Heart right ventricle (tissue), 16 donors: Measurements from ENCODE around the gene GPR180. TPM values are rescaled to one million over a fixed set of nuclear protein-coding genes. Genes with fewer than 3 reads are reported as not detected.

Source experiments
- ATAC-seq, 8 donors: fragments of 200-7000 bp; cut with Tn5 transposase; one replicate each; pipeline ENCODE4 v1.9.1; 2020; ENCODE audit warnings: mild to moderate bottlenecking in 8 of 8, moderate library complexity in 8 of 8, moderate number of reproducible peaks in 1 of 8
- DNase-seq, 2 donors: peaks; one replicate each; pipeline ENCODE4 v3.0.0-alpha.2; 2020
- H3K27ac ChIP-seq, 10 donors: fragments of 200-600 bp; sonication (generic) in 2 of 10; one replicate each; pipeline versions ENCODE4 v1.5.0 to v1.8.0; 2020 to 2022; ENCODE audit warnings: mild to moderate bottlenecking in 3 of 10
- H3K27me3 ChIP-seq, 7 donors: fragments of 200-600 bp; one replicate each; pipeline ENCODE4 v1.8.0; 2021 to 2022; ENCODE audit warnings: mild to moderate bottlenecking in 2 of 7
- H3K36me3 ChIP-seq, 9 donors: fragments of 200-600 bp; sonication (generic) in 1 of 9; one replicate each; pipeline versions ENCODE4 v1.5.0 to v1.8.0; 2020 to 2022; ENCODE audit warnings: mild to moderate bottlenecking in 2 of 9
- H3K4me1 ChIP-seq, 9 donors: fragments of 200-600 bp; sonication (generic) in 1 of 9; one replicate each; pipeline versions ENCODE4 v1.5.0 to v1.8.0; 2020 to 2022; ENCODE audit warnings: mild to moderate bottlenecking in 4 of 9
- H3K4me3 ChIP-seq, 10 donors: fragments of 200-600 bp; sonication (generic) in 2 of 10; one replicate each; pipeline versions ENCODE4 v1.5.0 to v1.8.0; 2020 to 2022; ENCODE audit warnings: mild to moderate bottlenecking in 7 of 10, moderate library complexity in 2 of 10
- H3K9me3 ChIP-seq, 11 donors: fragments of 200-600 bp in 10 of 11; sonication (generic) in 2 of 11; one replicate each; pipeline versions ENCODE4 v1.5.0 to v1.8.0; 2013 to 2022; ENCODE audit warnings: mild to moderate bottlenecking in 2 of 11, control low read depth in 1 of 11, moderate library complexity in 1 of 11
- CTCF ChIP-seq, 9 donors: fragments of 200-600 bp; sonication (generic) in 2 of 9; IDR thresholded peaks; one replicate each; pipeline versions ENCODE4 v1.5.0 to v1.8.0; 2021 to 2022; ENCODE audit warnings: antibody characterized with exemption in 9 of 9, mild to moderate bottlenecking in 5 of 9, moderate library complexity in 1 of 9
- WGBS, 2 donors: extraction: QIAGEN DNeasy Blood & Tissue Kit; methylation state at CpG; one replicate each; pipeline ENCODE4 v1.1.7; 2013; ENCODE audit warnings: inconsistent platforms in 1 of 2; 5-methylcytosine and 5-hydroxymethylcytosine counted together
- intact Hi-C, 10 donors: fragments of 100-400 bp; cut with DNase I; formaldehyde crosslinking; loops; one replicate each; pipeline versions ENCODE4 v1.11.1 to v1.14.2; 2022
- polyA plus RNA-seq, 2 donors: library from polyadenylated mRNA; stranded (reverse); fragments of 200-250 nt; gene quantifications; one replicate each; pipeline ENCODE4 v1.2.3, GENCODE V29; 2013
- total RNA-seq, 10 donors: library from RNA; stranded (reverse); fragmentation: NEBNext Ultra II Directional in 3 of 10; extraction: Animal tissue kit (Norgen Biotek cat#: 25700) in 3 of 10; gene quantifications; one replicate each; pipeline versions ENCODE4 v1.2.1 to v1.2.4, GENCODE V29; 2021 to 2023
- donor health status: Arrhythmogenic right ventricular cardiomyopathy.
- donor health status: ischemic (EF 13 %, LVEDD 7.1; RV severe dilation, severe dysfunction).
- donor health status: healthy with polysubstance abuse.
- donor health status: DM: no; HTN: yes; CAD: no.
- donor health status: DM: no; HTN: no; CAD: no.
- donor health status: ischemic (EF 25% LVEDD 6.9; RV normal size, moderate dysfunction).
- donor health status: ischemic (EF 25% LVEDD 5.7; RV mildly dilated, moderate dysfunction).
- donor health status: healthy.
- donor health status: DM: yes; HTN: yes; CAD: no.
- donor health status: Ischemic cardiomyopathy.
- donor health status: ischemic (EF 35%, LVEDD 5.7; RV mildly dilated, moderate dysfunction).
- donor health status: nonischemic (EF 11% LVEDD 7.7; RV severe dilation, severe dysfunction).
- donor health status: DM: yes; HTN: yes; CAD: no.
- donor health status: PGD.
- donor health status: ischemic (EF 29% LVEDD 5.4; RV normal size, mild dysfunction).
- donor health status: nonischemic (EF 23%, LVEDD 6.1; RV moderate dilation, normal function).

GPR180 gene
- total and polyA plus RNA-seq, 12 donors, result 1.5 to 5.2 (median 2.9) TPM

- ATAC-seq, result no peak
Observed at GRCh38 chr13:94660695-94661326, 59.2 kb downstream of the GPR180 start.

GRCh38 chr13:94661406-94661805 is 59.7 kb downstream of the GPR180 start:
- ATAC-seq, result no peak
- no peak for TF ChIP-seq CTCF (IDR thresholded peaks at IDR 0.05)
- intact Hi-C loops, result no loop called here

More at GRCh38 chr13:94660695-94661326, 59.2 kb downstream of the GPR180 start:
- 54% methylated on average over 6 of the region's 6 CpGs for WGBS, 2 donors
- DNase-seq, result no peak
- Histone ChIP-seq H3K9me3 (peaks cover 0 to 10% (median 1%) of the 10 kb centered on the region in 11 donors), H3K4me3 (no peak overlapping the region), H3K4me1 (no peaks in the 10 kb centered on the region), H3K27ac (no peak overlapping the region), H3K36me3 (no peaks in the 10 kb centered on the region), H3K27me3 (peaks cover 0 to 49% (median 31%) of the 10 kb centered on the region in 7 donors)
- intact Hi-C loops, result no loop called here
- peak in 3 of 9 donors; percentile 11 to 20 (median 19) for TF ChIP-seq CTCF (IDR thresholded peaks at IDR 0.05)

GRCh38 chr13:94662274-94662945 is 60.8 kb downstream of the GPR180 start:
- DNase-seq, result no peak
- intact Hi-C loops, result no loop called here
- Histone ChIP-seq H3K27ac (no peak overlapping the region), H3K9me3 (no peaks in the 10 kb centered on the region), H3K36me3 (no peaks in the 10 kb centered on the region), H3K4me1 (no peaks in the 10 kb centered on the region), H3K27me3 (peaks cover 0 to 60% (median 39%) of the 10 kb centered on the region in 7 donors), H3K4me3 (no peak overlapping the region)
- ATAC-seq, result no peak
- 35 to 41% methylated on average over 12 of the region's 12 CpGs for WGBS, 2 donors
- TF ChIP-seq CTCF (IDR thresholded peaks at IDR 0.05), result no peak

More at GRCh38 chr13:94661406-94661805, 59.7 kb downstream of the GPR180 start:
- H3K4me3 ChIP-seq, result no peak overlapping the region
- H3K4me1 ChIP-seq, result no peaks in the 10 kb centered on the region
- H3K27ac ChIP-seq, result no peak overlapping the region
- no peaks in the 10 kb centered on the region for H3K36me3 ChIP-seq
- 63 to 64% methylated on average over 5 of the region's 5 CpGs for WGBS, 2 donors
- H3K27me3 ChIP-seq, result peaks cover 0 to 53% (median 37%) of the 10 kb centered on the region in 7 donors
- H3K9me3 ChIP-seq, result peaks cover 0 to 4% (median 0%) of the 10 kb centered on the region in 11 donors
- no peak for DNase-seq

- 34 to 41% methylated on average over 7 of the region's 7 CpGs for WGBS, 2 donors
- no peak for TF ChIP-seq CTCF (IDR thresholded peaks at IDR 0.05)
- Histone ChIP-seq H3K4me3 (no peak overlapping the region), H3K4me1 (no peaks in the 10 kb centered on the region), H3K27ac (no peak overlapping the region), H3K9me3 (no peaks in the 10 kb centered on the region), H3K36me3 (no peaks in the 10 kb centered on the region), H3K27me3 (peaks cover 0 to 62% (median 39%) of the 10 kb centered on the region in 7 donors)
- DNase-seq, result no peak
- intact Hi-C loops, result no loop called here
- no peak for ATAC-seq
Observed at GRCh38 chr13:94664889-94665288, 63.2 kb downstream of the GPR180 start.
